Measurements from ENCODE around the gene TMEM255B.

TMEM255B gene

DNA sequence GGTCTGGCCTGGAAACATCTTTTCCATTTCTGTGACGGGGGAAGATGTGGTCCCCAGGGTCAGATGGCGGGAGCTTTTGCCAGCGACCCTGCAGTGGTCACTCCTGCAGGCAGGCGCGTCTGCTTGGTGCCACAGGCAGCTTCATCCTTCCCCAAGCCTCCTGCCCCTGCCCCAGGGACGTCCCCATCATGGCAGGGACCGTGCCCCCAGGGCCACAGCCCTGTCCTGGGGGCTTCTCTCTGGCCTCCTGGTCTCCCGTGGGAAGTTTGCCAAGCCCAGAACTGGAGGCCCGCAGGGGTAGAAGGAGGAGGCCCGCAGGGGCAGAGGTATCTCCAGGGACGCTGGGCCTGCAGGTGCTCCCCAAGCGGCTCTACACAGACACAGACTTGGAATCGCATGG, 47.5 kb downstream of the TMEM255B start:
- Histone ChIP-seq H3K4me2 (ENCODE audit: low read depth, low read length, poor library complexity, severe bottlenecking) (no peak overlapping the region), H2AFZ (ENCODE audit: low read depth, low read length, severe bottlenecking) (no peak overlapping the region), H3K4me3 (ENCODE audit: insufficient read depth, low read length, poor library complexity, severe bottlenecking) (no peak overlapping the region), H3K9me3 (ENCODE audit: insufficient read depth, low read length) (peaks cover 12% of the 10 kb centered on the region; the same call in 1 of the 2 replicates), H3K9ac (ENCODE audit: low read length) (no peak overlapping the region), H4K20me1 (ENCODE audit: low read depth, low read length) (no peaks in the 10 kb centered on the region), H3K9me2 (replicated peaks; ENCODE audit: insufficient read depth, low read length) (no peaks in the 10 kb centered on the region), H3K27ac (ENCODE audit: low read depth, low read length) (no peak overlapping the region), H3K27me3 (ENCODE audit: low read length) (no peaks in the 10 kb centered on the region), H3F3A (ENCODE audit: insufficient read depth) (no peaks in the 10 kb centered on the region), H3K36me3 (ENCODE audit: low read length) (no peaks in the 10 kb centered on the region), H3K79me2 (ENCODE audit: insufficient read depth, low read length) (no peaks in the 10 kb centered on the region)
- no peak for TF ChIP-seq EZH2phosphoT487 (conservative IDR thresholded peaks at IDR 0.05; ENCODE audit: low read length)

DNA sequence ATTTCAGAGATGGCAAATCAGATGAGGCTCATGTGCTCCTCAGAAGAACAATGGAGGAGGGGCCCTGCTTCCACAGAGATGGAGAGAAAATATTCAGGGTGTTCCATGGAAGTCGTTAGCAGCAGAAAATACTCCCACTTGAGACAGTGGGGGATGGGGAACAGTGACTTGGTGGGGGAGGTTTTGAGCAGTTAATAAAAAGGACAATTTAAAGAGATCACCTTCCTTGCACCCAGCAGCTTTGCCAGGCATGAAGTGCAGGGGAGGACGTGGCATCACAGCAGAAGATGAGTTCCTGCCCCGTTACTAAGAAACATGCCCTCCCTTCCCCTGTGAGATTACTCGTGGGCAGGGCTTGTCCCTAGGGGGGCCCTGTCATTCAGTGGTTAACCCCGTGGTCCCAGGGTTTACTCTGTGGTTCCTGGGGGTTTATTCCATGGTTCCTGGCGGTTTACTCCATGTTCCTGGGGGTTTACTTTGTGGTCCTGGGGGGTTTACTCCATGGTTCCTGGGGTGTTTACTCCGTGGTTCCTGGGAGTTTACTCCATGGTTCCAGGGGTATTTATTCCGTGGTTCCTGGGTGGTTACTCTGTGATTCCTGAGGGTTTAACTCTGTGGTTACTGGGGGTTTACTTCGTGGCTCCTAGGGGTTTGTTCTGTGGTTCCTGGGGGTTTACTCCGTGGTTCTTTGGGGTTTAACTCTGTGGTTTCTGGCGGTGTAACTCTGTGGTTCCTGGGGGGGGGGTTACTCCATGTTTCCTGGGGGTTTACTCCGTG, 49.2 kb downstream of the TMEM255B start:
- H3K9me2 ChIP-seq (replicated peaks; ENCODE audit: insufficient read depth, low read length) = no peaks in the 10 kb centered on the region
- H3K4me2 ChIP-seq (ENCODE audit: low read depth, low read length, poor library complexity, severe bottlenecking) = no peak overlapping the region
- no peak overlapping the region for H3K4me3 ChIP-seq (ENCODE audit: insufficient read depth, low read length, poor library complexity, severe bottlenecking)
- no peaks in the 10 kb centered on the region for H3K27me3 ChIP-seq (ENCODE audit: low read length)
- H3K9ac ChIP-seq (ENCODE audit: low read length) = no peak overlapping the region
- no peaks in the 10 kb centered on the region for H3F3A ChIP-seq (ENCODE audit: insufficient read depth)
- no peak overlapping the region for H2AFZ ChIP-seq (ENCODE audit: low read depth, low read length, severe bottlenecking)
- H3K79me2 ChIP-seq (ENCODE audit: insufficient read depth, low read length) = no peaks in the 10 kb centered on the region
- no peaks in the 10 kb centered on the region for H3K36me3 ChIP-seq (ENCODE audit: low read length)
- H4K20me1 ChIP-seq (ENCODE audit: low read depth, low read length) = no peaks in the 10 kb centered on the region
- TF ChIP-seq EZH2phosphoT487 (conservative IDR thresholded peaks at IDR 0.05; ENCODE audit: low read length) = no peak
- TF ChIP-seq, protein P1, sequence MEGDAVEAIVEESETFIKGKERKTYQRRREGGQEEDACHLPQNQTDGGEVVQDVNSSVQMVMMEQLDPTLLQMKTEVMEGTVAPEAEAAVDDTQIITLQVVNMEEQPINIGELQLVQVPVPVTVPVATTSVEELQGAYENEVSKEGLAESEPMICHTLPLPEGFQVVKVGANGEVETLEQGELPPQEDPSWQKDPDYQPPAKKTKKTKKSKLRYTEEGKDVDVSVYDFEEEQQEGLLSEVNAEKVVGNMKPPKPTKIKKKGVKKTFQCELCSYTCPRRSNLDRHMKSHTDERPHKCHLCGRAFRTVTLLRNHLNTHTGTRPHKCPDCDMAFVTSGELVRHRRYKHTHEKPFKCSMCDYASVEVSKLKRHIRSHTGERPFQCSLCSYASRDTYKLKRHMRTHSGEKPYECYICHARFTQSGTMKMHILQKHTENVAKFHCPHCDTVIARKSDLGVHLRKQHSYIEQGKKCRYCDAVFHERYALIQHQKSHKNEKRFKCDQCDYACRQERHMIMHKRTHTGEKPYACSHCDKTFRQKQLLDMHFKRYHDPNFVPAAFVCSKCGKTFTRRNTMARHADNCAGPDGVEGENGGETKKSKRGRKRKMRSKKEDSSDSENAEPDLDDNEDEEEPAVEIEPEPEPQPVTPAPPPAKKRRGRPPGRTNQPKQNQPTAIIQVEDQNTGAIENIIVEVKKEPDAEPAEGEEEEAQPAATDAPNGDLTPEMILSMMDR (IDR thresholded peaks at IDR 0.05; ENCODE audit: insufficient read depth, low read length, poor library complexity, severe bottlenecking) = no peak
- H3K27ac ChIP-seq (ENCODE audit: low read depth, low read length) = no peak overlapping the region
- H3K9me3 ChIP-seq (ENCODE audit: insufficient read depth, low read length) = peaks cover 12% of the 10 kb centered on the region; the same call in 1 of the 2 replicates

DNA sequence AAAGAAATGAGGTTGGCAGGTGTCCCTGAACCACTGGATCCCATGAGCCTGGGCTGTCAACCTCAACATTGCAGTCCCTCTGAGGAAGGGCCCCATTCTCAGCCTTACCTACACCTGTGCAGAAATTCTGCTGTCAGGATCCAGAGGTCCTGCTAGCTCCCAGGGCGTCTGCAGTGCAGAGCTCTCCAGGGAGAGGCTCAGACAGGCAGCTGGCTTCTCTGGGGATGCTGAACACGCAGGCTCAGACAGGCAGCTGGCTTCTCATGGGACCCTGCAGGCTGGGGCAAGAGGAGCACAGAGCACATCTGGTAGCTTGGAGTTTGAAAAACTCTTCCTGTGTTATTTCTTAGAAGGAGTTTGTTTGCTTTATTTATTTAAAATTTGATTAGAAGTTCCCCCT, 50.9 kb downstream of the TMEM255B start:
- Histone ChIP-seq H3K27ac (ENCODE audit: low read depth, low read length) (no peak overlapping the region), H4K20me1 (ENCODE audit: low read depth, low read length) (no peaks in the 10 kb centered on the region), H3K79me2 (ENCODE audit: insufficient read depth, low read length) (no peaks in the 10 kb centered on the region), H3K36me3 (ENCODE audit: low read length) (no peaks in the 10 kb centered on the region), H3F3A (ENCODE audit: insufficient read depth) (no peaks in the 10 kb centered on the region), H2AFZ (ENCODE audit: low read depth, low read length, severe bottlenecking) (no peak overlapping the region), H3K9me3 (ENCODE audit: insufficient read depth, low read length) (peaks cover 12% of the 10 kb centered on the region; the same call in 1 of the 2 replicates), H3K4me3 (ENCODE audit: insufficient read depth, low read length, poor library complexity, severe bottlenecking) (no peak overlapping the region), H3K27me3 (ENCODE audit: low read length) (no peaks in the 10 kb centered on the region), H3K4me2 (ENCODE audit: low read depth, low read length, poor library complexity, severe bottlenecking) (no peak overlapping the region), H3K9me2 (replicated peaks; ENCODE audit: insufficient read depth, low read length) (no peaks in the 10 kb centered on the region), H3K9ac (ENCODE audit: low read length) (no peak overlapping the region)
- TF ChIP-seq EZH2phosphoT487 (conservative IDR thresholded peaks at IDR 0.05; ENCODE audit: low read length) = no peak
- TF ChIP-seq, protein P1 (IDR thresholded peaks at IDR 0.05; ENCODE audit: insufficient read depth, low read length, poor library complexity, severe bottlenecking) = no peak

DNA sequence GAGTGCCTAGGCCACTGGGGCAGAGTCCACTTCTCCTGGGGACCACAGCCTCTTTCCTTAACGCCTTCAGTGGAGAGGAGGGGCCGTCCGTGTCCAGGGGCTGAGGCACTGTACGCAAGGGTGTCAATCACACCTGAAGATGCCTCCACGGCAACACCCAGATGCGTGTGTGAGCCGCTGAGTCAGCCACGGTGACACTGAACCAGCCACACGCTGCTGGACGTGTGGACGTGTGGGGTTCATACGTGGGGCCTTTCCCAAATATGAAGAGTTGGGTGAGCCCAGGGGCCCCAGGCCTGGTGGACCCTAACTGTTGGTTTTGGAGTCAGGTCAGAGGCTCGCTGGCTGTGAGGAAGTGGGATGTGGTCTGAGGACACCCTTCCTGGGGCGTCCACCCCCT, 51.6 kb downstream of the TMEM255B start:
- H3K79me2 ChIP-seq (ENCODE audit: insufficient read depth, low read length) = no peaks in the 10 kb centered on the region
- H3K9ac ChIP-seq (ENCODE audit: low read length) = no peak overlapping the region
- no peaks in the 10 kb centered on the region for H3K9me2 ChIP-seq (replicated peaks; ENCODE audit: insufficient read depth, low read length)
- H3K4me2 ChIP-seq (ENCODE audit: low read depth, low read length, poor library complexity, severe bottlenecking) = no peak overlapping the region
- H3K27ac ChIP-seq (ENCODE audit: low read depth, low read length) = no peak overlapping the region
- TF ChIP-seq, protein P1 (IDR thresholded peaks at IDR 0.05; ENCODE audit: insufficient read depth, low read length, poor library complexity, severe bottlenecking) = no peak
- TF ChIP-seq EZH2phosphoT487 (conservative IDR thresholded peaks at IDR 0.05; ENCODE audit: low read length) = no peak
- no peaks in the 10 kb centered on the region for H4K20me1 ChIP-seq (ENCODE audit: low read depth, low read length)
- H2AFZ ChIP-seq (ENCODE audit: low read depth, low read length, severe bottlenecking) = no peak overlapping the region
- H3K4me3 ChIP-seq (ENCODE audit: insufficient read depth, low read length, poor library complexity, severe bottlenecking) = no peak overlapping the region
- H3K9me3 ChIP-seq (ENCODE audit: insufficient read depth, low read length) = peaks cover 12% of the 10 kb centered on the region; the same call in 1 of the 2 replicates
- no peaks in the 10 kb centered on the region for H3F3A ChIP-seq (ENCODE audit: insufficient read depth)
- H3K27me3 ChIP-seq (ENCODE audit: low read length) = no peaks in the 10 kb centered on the region
- no peaks in the 10 kb centered on the region for H3K36me3 ChIP-seq (ENCODE audit: low read length)

Measured in SU-DHL-6 (cell line).